ENCODE measurements around the gene MAGOH. TPM values are rescaled to one million over a fixed set of nuclear protein-coding genes. Genes with fewer than 3 reads are reported as not detected.

MAGOH gene
- polyA plus RNA-seq, 4 donors, result 70.3 to 116 (median 85.2) TPM

GRCh38 chr1:53254011-53254640, 15.8 kb upstream of the MAGOH start:
- DNase-seq, result peak; percentile 27 to 47
- H3K27me3 ChIP-seq (ENCODE audit: control insufficient read depth in 3 of 3, insufficient read depth in 3 of 3, low read length in 3 of 3), result no peaks in the 10 kb centered on the region
- no peak overlapping the region for H3K4me3 ChIP-seq (ENCODE audit: low read depth in 1 of 3, low read length in 3 of 3)
- peaks cover 0 to 33% (median 0%) of the 10 kb centered on the region in 3 donors for H3K4me1 ChIP-seq (ENCODE audit: control insufficient read depth in 3 of 3, insufficient read depth in 2 of 3, low read depth in 1 of 3, low read length in 2 of 3)
- no peak for FAIRE-seq
- WGBS, 3 donors, result 30 to 64% (median 43%) methylated on average over 4 of the region's 4 CpGs
- peaks cover 0 to 5% (median 0%) of the 10 kb centered on the region in 3 donors for H3K36me3 ChIP-seq (ENCODE audit: control insufficient read depth in 3 of 3, insufficient read depth in 2 of 3, low read depth in 1 of 3, low read length in 3 of 3)
- H3K27ac ChIP-seq (ENCODE audit: low read depth in 1 of 3, low read length in 2 of 3), result no peak overlapping the region
- H3K9me3 ChIP-seq (ENCODE audit: control insufficient read depth in 2 of 2, insufficient read depth in 1 of 2, low read depth in 1 of 2, low read length in 1 of 2), result no peaks in the 10 kb centered on the region

- peak overlapping the region in 1 of 3 donors; percentile 20 for H3K27ac ChIP-seq (ENCODE audit: low read depth in 1 of 3, low read length in 2 of 3)
- 86 to 93% (median 92%) methylated on average over 4 of the region's 4 CpGs for WGBS, 3 donors
- FAIRE-seq, result no peak
These were observed 12.0 kb upstream of the MAGOH start for GRCh38 chr1:53250325-53250724.

GRCh38 chr1:53249706-53250105, 11.4 kb upstream of the MAGOH start:
- H3K36me3 ChIP-seq (ENCODE audit: control insufficient read depth in 3 of 3, insufficient read depth in 2 of 3, low read depth in 1 of 3, low read length in 3 of 3), result peaks cover 0 to 2% (median 0%) of the 10 kb centered on the region in 3 donors
- no peaks in the 10 kb centered on the region for H3K9me3 ChIP-seq (ENCODE audit: control insufficient read depth in 2 of 2, insufficient read depth in 1 of 2, low read depth in 1 of 2, low read length in 1 of 2)
- H3K4me3 ChIP-seq (ENCODE audit: low read depth in 1 of 3, low read length in 3 of 3), result no peak overlapping the region
- H3K27me3 ChIP-seq (ENCODE audit: control insufficient read depth in 3 of 3, insufficient read depth in 3 of 3, low read length in 3 of 3), result no peaks in the 10 kb centered on the region
- DNase-seq, result peak; percentile 69 to 76
- H3K27ac ChIP-seq (ENCODE audit: low read depth in 1 of 3, low read length in 2 of 3), result peak overlapping the region in 1 of 3 donors; percentile 20
- WGBS, 3 donors, result 22 to 48% (median 35%) methylated on average over 3 of the region's 3 CpGs
- FAIRE-seq, result no peak
- H3K4me1 ChIP-seq (ENCODE audit: control insufficient read depth in 3 of 3, insufficient read depth in 2 of 3, low read depth in 1 of 3, low read length in 2 of 3), result peaks cover 0 to 25% (median 0%) of the 10 kb centered on the region in 3 donors

More at GRCh38 chr1:53250325-53250724, 12.0 kb upstream of the MAGOH start:
- DNase-seq, result no peak
- no peaks in the 10 kb centered on the region for H3K27me3 ChIP-seq (ENCODE audit: control insufficient read depth in 3 of 3, insufficient read depth in 3 of 3, low read length in 3 of 3)
- peaks cover 0 to 25% (median 0%) of the 10 kb centered on the region in 3 donors for H3K4me1 ChIP-seq (ENCODE audit: control insufficient read depth in 3 of 3, insufficient read depth in 2 of 3, low read depth in 1 of 3, low read length in 2 of 3)
- H3K9me3 ChIP-seq (ENCODE audit: control insufficient read depth in 2 of 2, insufficient read depth in 1 of 2, low read depth in 1 of 2, low read length in 1 of 2), result no peaks in the 10 kb centered on the region
- H3K4me3 ChIP-seq (ENCODE audit: low read depth in 1 of 3, low read length in 3 of 3), result no peak overlapping the region
- H3K36me3 ChIP-seq (ENCODE audit: control insufficient read depth in 3 of 3, insufficient read depth in 2 of 3, low read depth in 1 of 3, low read length in 3 of 3), result peaks cover 0 to 2% (median 0%) of the 10 kb centered on the region in 3 donors

- 79 to 92% (median 90%) methylated on average over 4 of the region's 4 CpGs for WGBS, 3 donors
- FAIRE-seq (no peak), DNase-seq (no peak)
- Histone ChIP-seq H3K4me1 (ENCODE audit: control insufficient read depth in 3 of 3, insufficient read depth in 2 of 3, low read depth in 1 of 3, low read length in 2 of 3) (peaks cover 0 to 31% (median 3%) of the 10 kb centered on the region in 3 donors), H3K4me3 (ENCODE audit: low read depth in 1 of 3, low read length in 3 of 3) (no peak overlapping the region), H3K27me3 (ENCODE audit: control insufficient read depth in 3 of 3, insufficient read depth in 3 of 3, low read length in 3 of 3) (no peaks in the 10 kb centered on the region), H3K9me3 (ENCODE audit: control insufficient read depth in 2 of 2, insufficient read depth in 1 of 2, low read depth in 1 of 2, low read length in 1 of 2) (no peaks in the 10 kb centered on the region), H3K27ac (ENCODE audit: low read depth in 1 of 3, low read length in 2 of 3) (no peak overlapping the region), H3K36me3 (ENCODE audit: control insufficient read depth in 3 of 3, insufficient read depth in 2 of 3, low read depth in 1 of 3, low read length in 3 of 3) (no peaks in the 10 kb centered on the region)
These were observed 8.2 kb upstream of the MAGOH start for GRCh38 chr1:53246261-53247134.

- FAIRE-seq, result no peak
These were observed 5.8 kb upstream of the MAGOH start for GRCh38 chr1:53244141-53244540.

GRCh38 chr1:53242381-53242780, 4.1 kb upstream of the MAGOH start:
- H3K27ac ChIP-seq (ENCODE audit: low read depth in 1 of 3, low read length in 2 of 3), result no peak overlapping the region
- H3K4me3 ChIP-seq (ENCODE audit: low read depth in 1 of 3, low read length in 3 of 3), result no peak overlapping the region
- WGBS, 3 donors, result 81 to 95% (median 87%) methylated on average over 4 of the region's 4 CpGs
- H3K4me1 ChIP-seq (ENCODE audit: control insufficient read depth in 3 of 3, insufficient read depth in 2 of 3, low read depth in 1 of 3, low read length in 2 of 3), result peaks cover 6 to 20% (median 6%) of the 10 kb centered on the region in 3 donors
- DNase-seq (no peak), FAIRE-seq (no peak)
- no peaks in the 10 kb centered on the region for H3K9me3 ChIP-seq (ENCODE audit: control insufficient read depth in 2 of 2, insufficient read depth in 1 of 2, low read depth in 1 of 2, low read length in 1 of 2)
- H3K27me3 ChIP-seq (ENCODE audit: control insufficient read depth in 3 of 3, insufficient read depth in 3 of 3, low read length in 3 of 3), result no peaks in the 10 kb centered on the region
- H3K36me3 ChIP-seq (ENCODE audit: control insufficient read depth in 3 of 3, insufficient read depth in 2 of 3, low read depth in 1 of 3, low read length in 3 of 3), result no peaks in the 10 kb centered on the region

More at GRCh38 chr1:53244141-53244540, 5.8 kb upstream of the MAGOH start:
- WGBS, 3 donors, result 20 to 45% (median 33%) methylated on average over 4 of the region's 4 CpGs
- DNase-seq, result peak in 1 of 2 donors; percentile 39
- H3K27ac ChIP-seq (ENCODE audit: low read depth in 1 of 3, low read length in 2 of 3), result peak overlapping the region in 1 of 3 donors; percentile 63
- no peaks in the 10 kb centered on the region for H3K27me3 ChIP-seq (ENCODE audit: control insufficient read depth in 3 of 3, insufficient read depth in 3 of 3, low read length in 3 of 3)
- H3K36me3 ChIP-seq (ENCODE audit: control insufficient read depth in 3 of 3, insufficient read depth in 2 of 3, low read depth in 1 of 3, low read length in 3 of 3), result no peaks in the 10 kb centered on the region
- H3K4me3 ChIP-seq (ENCODE audit: low read depth in 1 of 3, low read length in 3 of 3), result no peak overlapping the region
- H3K4me1 ChIP-seq (ENCODE audit: control insufficient read depth in 3 of 3, insufficient read depth in 2 of 3, low read depth in 1 of 3, low read length in 2 of 3), result peaks cover 1 to 20% (median 3%) of the 10 kb centered on the region in 3 donors
- no peaks in the 10 kb centered on the region for H3K9me3 ChIP-seq (ENCODE audit: control insufficient read depth in 2 of 2, insufficient read depth in 1 of 2, low read depth in 1 of 2, low read length in 1 of 2)

GRCh38 chr1:53241828-53242227, 3.5 kb upstream of the MAGOH start:
- Histone ChIP-seq H3K4me1 (ENCODE audit: control insufficient read depth in 3 of 3, insufficient read depth in 2 of 3, low read depth in 1 of 3, low read length in 2 of 3) (peaks cover 6 to 24% (median 6%) of the 10 kb centered on the region in 3 donors), H3K36me3 (ENCODE audit: control insufficient read depth in 3 of 3, insufficient read depth in 2 of 3, low read depth in 1 of 3, low read length in 3 of 3) (no peaks in the 10 kb centered on the region), H3K9me3 (ENCODE audit: control insufficient read depth in 2 of 2, insufficient read depth in 1 of 2, low read depth in 1 of 2, low read length in 1 of 2) (no peaks in the 10 kb centered on the region), H3K4me3 (ENCODE audit: low read depth in 1 of 3, low read length in 3 of 3) (no peak overlapping the region), H3K27ac (ENCODE audit: low read depth in 1 of 3, low read length in 2 of 3) (no peak overlapping the region), H3K27me3 (ENCODE audit: control insufficient read depth in 3 of 3, insufficient read depth in 3 of 3, low read length in 3 of 3) (no peaks in the 10 kb centered on the region)
- FAIRE-seq (no peak), DNase-seq (no peak)
- 85 to 96% (median 95%) methylated on average over 2 of the region's 2 CpGs for WGBS, 3 donors

- peak overlapping the region; percentile 70 to 98 (median 94) for H3K4me3 ChIP-seq (ENCODE audit: low read depth in 1 of 3, low read length in 3 of 3)
- peak overlapping the region in 2 of 3 donors; percentile 73 to 78 for H3K27ac ChIP-seq (ENCODE audit: low read depth in 1 of 3, low read length in 2 of 3)
- no peak for FAIRE-seq
- no peak for DNase-seq
- peaks cover 3 to 15% (median 9%) of the 10 kb centered on the region in 3 donors for H3K4me1 ChIP-seq (ENCODE audit: control insufficient read depth in 3 of 3, insufficient read depth in 2 of 3, low read depth in 1 of 3, low read length in 2 of 3)
- no peaks in the 10 kb centered on the region for H3K27me3 ChIP-seq (ENCODE audit: control insufficient read depth in 3 of 3, insufficient read depth in 3 of 3, low read length in 3 of 3)
- WGBS, 3 donors, result 20 to 25% (median 24%) methylated on average over 8 of the region's 8 CpGs
- no peaks in the 10 kb centered on the region for H3K9me3 ChIP-seq (ENCODE audit: control insufficient read depth in 2 of 2, insufficient read depth in 1 of 2, low read depth in 1 of 2, low read length in 1 of 2)
- peaks cover 8 to 17% (median 14%) of the 10 kb centered on the region in 3 donors for H3K36me3 ChIP-seq (ENCODE audit: control insufficient read depth in 3 of 3, insufficient read depth in 2 of 3, low read depth in 1 of 3, low read length in 3 of 3)
These were observed 680 bp downstream of the MAGOH start for GRCh38 chr1:53237638-53238037.

All from small intestine (tissue), 7 donors.